Gastrocnemius medialis (tissue), 4 donors: Measurements from ENCODE around the gene SFXN4. TPM values are rescaled to one million over a fixed set of nuclear protein-coding genes. Genes with fewer than 3 reads are reported as not detected.

Experiments used
- ATAC-seq, 2 donors: fragments of 150-250 bp; one replicate each; pipeline ENCODE4 v1.9.1; 2016
- DNase-seq, 2 donors: peaks; one replicate each; pipeline ENCODE4 v3.0.0-alpha.2; 2019
- H3K27ac ChIP-seq, 4 donors: fragments of 200-600 bp; sonication (generic); 1 replicate in 1 of 4; 2 replicates in 3 of 4; pipeline ENCODE4 v1.5.1; 2016 to 2018; ENCODE audit warnings: mild to moderate bottlenecking in 2 of 4, moderate library complexity in 1 of 4
- H3K27me3 ChIP-seq, 3 donors: fragments of 200-600 bp; sonication (generic) in 2 of 3; 1 replicate in 1 of 3; 2 replicates in 2 of 3; pipeline versions ENCODE4 v1.5.1 to v1.6.0; 2016 to 2019; ENCODE audit warnings: mild to moderate bottlenecking in 1 of 3, moderate library complexity in 1 of 3
- H3K36me3 ChIP-seq, 2 donors: fragments of 200-600 bp; sonication (generic) in 1 of 2; one replicate each; pipeline ENCODE4 v1.5.1; 2017 to 2018
- H3K4me1 ChIP-seq, 2 donors: fragments of 200-600 bp; sonication (generic) in 1 of 2; one replicate each; pipeline ENCODE4 v1.5.1; 2016 to 2017; ENCODE audit warnings: mild to moderate bottlenecking in 2 of 2
- H3K4me3 ChIP-seq, 4 donors: fragments of 200-600 bp; sonication (generic) in 3 of 4; 1 replicate in 1 of 4; 2 replicates in 3 of 4; pipeline ENCODE4 v1.5.1; 2016 to 2019; ENCODE audit warnings: mild to moderate bottlenecking in 2 of 4
- H3K9me3 ChIP-seq, 3 donors: fragments of 200-600 bp; sonication (generic) in 2 of 3; 1 replicate in 1 of 3; 2 replicates in 2 of 3; pipeline ENCODE4 v1.5.1; 2016 to 2019
- CTCF ChIP-seq, 5 experiments: fragments of 450-650 bp in 3 of 5; fragments of 200-600 bp in 2 of 5; sonication (generic) in 2 of 5; IDR thresholded peaks in 4 of 5; conservative IDR thresholded peaks in 1 of 5; 1 replicate in 4 of 5; 2 replicates in 1 of 5; pipeline ENCODE4 v1.5.1; 2016 to 2019; ENCODE audit warnings: antibody characterized with exemption in 5 of 5, mild to moderate bottlenecking in 3 of 5, moderate library complexity in 3 of 5
- POLR2A ChIP-seq, 2 donors: fragments of 450-650 bp; IDR thresholded peaks; one replicate each; pipeline ENCODE4 v1.6.1; 2017; ENCODE audit warnings: antibody characterized with exemption in 2 of 2, mild to moderate bottlenecking in 2 of 2, moderate library complexity in 2 of 2
- in situ Hi-C, 4 donors: fragments of 200-750 bp; cut with MboI; loops; one replicate each; pipeline versions ENCODE4 v1.15.0 to v1.8.0; 2017; ENCODE audit warnings: low sequenced_read_pairs in 4 of 4
- intact Hi-C: fragments of 100-400 bp; cut with DNase I; formaldehyde crosslinking; loops from one replicate; pipeline ENCODE4 v1.15.1; 2023; ENCODE audit warnings: low total_unique reads
- total RNA-seq, 4 donors: library from RNA; depleted of rRNA; stranded (reverse); fragments of >200 nt; gene quantifications; one replicate each; pipeline versions ENCODE4 v1.1.0 to v1.2.3, GENCODE V29; 2016

The SFXN4 gene
- total RNA-seq, 4 donors from 2014 or later: 25.6 to 69.7 (median 39.8) TPM

DNA sequence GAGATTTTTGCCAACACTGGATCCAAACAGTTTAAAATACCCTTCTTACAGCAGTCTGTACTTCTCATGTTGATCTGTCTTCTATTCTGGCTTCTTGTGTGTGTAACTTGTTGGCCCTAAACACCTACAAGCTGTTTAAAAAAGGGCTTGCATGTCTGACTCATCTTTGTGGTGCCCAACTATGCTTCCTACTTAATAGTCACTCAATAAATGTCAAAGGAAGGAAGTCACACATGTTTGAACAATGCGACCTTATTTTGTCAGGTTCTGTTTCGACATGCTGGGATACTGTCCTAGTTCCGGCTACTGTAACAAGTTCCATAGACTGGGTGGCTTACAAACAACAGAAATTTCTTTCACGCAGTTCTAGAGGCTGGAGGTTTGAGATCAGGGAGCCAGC lies 32.4 kb upstream of the SFXN4 start:
- ATAC-seq (no peak), DNase-seq (no peak)
- no peaks in the 10 kb centered on the region for H3K27me3 ChIP-seq
- H3K4me3 ChIP-seq: no peak overlapping the region
- TF ChIP-seq POLR2A (IDR thresholded peaks at IDR 0.05): no peak
- in situ Hi-C loops: loop anchor here in 2 of 4 donors (5.0 to 10.0 kb wide), 2 partner anchors 237 to 244 kb away; no protein-coding TSS in a partner anchor
- no peaks in the 10 kb centered on the region for H3K9me3 ChIP-seq
- no peaks in the 10 kb centered on the region for H3K36me3 ChIP-seq
- no peak overlapping the region for H3K27ac ChIP-seq
- H3K4me1 ChIP-seq: no peaks in the 10 kb centered on the region
- intact Hi-C loops: loop anchor here (1.0 to 2.0 kb wide), 2 partner anchors 219 to 345 kb away; no protein-coding TSS in a partner anchor

DNA sequence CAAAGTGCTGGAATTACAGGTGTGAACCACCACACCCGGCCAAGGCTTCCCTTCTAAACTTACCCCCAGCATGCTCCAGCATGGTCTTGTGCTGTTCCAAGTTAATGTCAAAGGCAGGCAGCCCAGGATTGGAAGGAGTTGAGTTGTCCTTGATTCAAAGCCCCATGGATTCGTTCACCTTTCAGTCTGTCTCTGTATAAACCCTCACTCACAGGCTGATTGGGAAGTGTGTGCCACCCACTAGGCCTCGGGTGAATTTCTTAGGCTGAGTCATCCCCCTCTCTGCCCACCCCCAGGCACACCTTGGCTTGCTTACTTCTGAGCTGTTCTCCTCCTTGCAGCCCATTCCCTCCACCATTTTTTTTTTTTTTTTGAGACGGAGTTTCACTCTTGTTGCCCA lies 26.4 kb upstream of the SFXN4 start:
- ATAC-seq (no peak), DNase-seq (no peak)
- Histone ChIP-seq H3K4me1 (no peaks in the 10 kb centered on the region), H3K4me3 (no peak overlapping the region), H3K9me3 (no peaks in the 10 kb centered on the region), H3K27ac (no peak overlapping the region), H3K27me3 (no peaks in the 10 kb centered on the region), H3K36me3 (no peaks in the 10 kb centered on the region)
- TF ChIP-seq POLR2A (IDR thresholded peaks at IDR 0.05) (no peak), CTCF (IDR thresholded peaks at IDR 0.05 in 4 of 5, conservative IDR thresholded peaks at IDR 0.05 in 1 of 5) (no peak)
- intact Hi-C loops (no loop called here), in situ Hi-C loops (loop anchor here in 1 of 4 donors (10.0 kb wide), 1 partner anchor 243 kb away; no protein-coding TSS in a partner anchor)

GRCh38 chr10:119190954-119191785 lies 25.7 kb upstream of the SFXN4 start:
- no peak overlapping the region for H3K4me3 ChIP-seq
- in situ Hi-C loops (loop anchor here in 1 of 4 donors (10.0 kb wide), 1 partner anchor 244 kb away; no protein-coding TSS in a partner anchor), intact Hi-C loops (no loop called here)
- H3K27me3 ChIP-seq: no peaks in the 10 kb centered on the region
- no peak for ATAC-seq
- no peak overlapping the region for H3K27ac ChIP-seq
- H3K36me3 ChIP-seq: no peaks in the 10 kb centered on the region
- TF ChIP-seq POLR2A (IDR thresholded peaks at IDR 0.05) (no peak), CTCF (IDR thresholded peaks at IDR 0.05 in 4 of 5, conservative IDR thresholded peaks at IDR 0.05 in 1 of 5) (no peak)
- no peaks in the 10 kb centered on the region for H3K9me3 ChIP-seq
- no peaks in the 10 kb centered on the region for H3K4me1 ChIP-seq
- DNase-seq: no peak

- DNase-seq: peak in 1 of 2 donors; percentile 20
- peak in 1 of 2 donors; percentile 27 for ATAC-seq
- no peak overlapping the region for H3K27ac ChIP-seq
- intact Hi-C loops: no loop called here
- no peaks in the 10 kb centered on the region for H3K9me3 ChIP-seq
- in situ Hi-C loops: loop anchor here in 1 of 4 donors (10.0 kb wide), 1 partner anchor 244 kb away; no protein-coding TSS in a partner anchor
- H3K27me3 ChIP-seq: no peaks in the 10 kb centered on the region
- TF ChIP-seq POLR2A (IDR thresholded peaks at IDR 0.05) (no peak), CTCF (IDR thresholded peaks at IDR 0.05 in 4 of 5, conservative IDR thresholded peaks at IDR 0.05 in 1 of 5) (no peak)
- H3K36me3 ChIP-seq: no peaks in the 10 kb centered on the region
- H3K4me3 ChIP-seq: no peak overlapping the region
- no peaks in the 10 kb centered on the region for H3K4me1 ChIP-seq
These were observed 24.8 kb upstream of the SFXN4 start for GRCh38 chr10:119190353-119190752.

GRCh38 chr10:119189811-119190282 lies 24.3 kb upstream of the SFXN4 start:
- no peaks in the 10 kb centered on the region for H3K9me3 ChIP-seq
- H3K27ac ChIP-seq: no peak overlapping the region
- in situ Hi-C loops (loop anchor here in 1 of 4 donors (10.0 kb wide), 1 partner anchor 245 kb away; no protein-coding TSS in a partner anchor), intact Hi-C loops (no loop called here)
- H3K27me3 ChIP-seq: no peaks in the 10 kb centered on the region
- H3K4me3 ChIP-seq: no peak overlapping the region
- H3K36me3 ChIP-seq: no peaks in the 10 kb centered on the region
- TF ChIP-seq CTCF (IDR thresholded peaks at IDR 0.05 in 4 of 5, conservative IDR thresholded peaks at IDR 0.05 in 1 of 5) (no peak), POLR2A (IDR thresholded peaks at IDR 0.05) (no peak)
- no peak for DNase-seq
- no peak for ATAC-seq
- H3K4me1 ChIP-seq: no peaks in the 10 kb centered on the region
